ENCODE data around the gene ADAMTSL3.

- TF ChIP-seq CTCF (IDR thresholded peaks at IDR 0.05) = no peak
- no peak for TF ChIP-seq POLR2A (IDR thresholded peaks at IDR 0.05)
These were observed 258.4 kb downstream of the ADAMTSL3 start for GRCh38 chr15:83912343-83912742.

Data from heart left ventricle (tissue), 13 donors.